Right ventricle myocardium superior (tissue), 1 donor: Measurements from ENCODE around the gene SETBP1. TPM values are rescaled to one million over a fixed set of nuclear protein-coding genes. Genes with fewer than 3 reads are reported as not detected.

ENCODE experiments used
- ATAC-seq: fragments of 200-7000 bp; cut with Tn5 transposase; one replicate; pipeline ENCODE4 v1.9.1; 2020; ENCODE audit warnings: mild to moderate bottlenecking; ENCODE audit not compliant: poor library complexity
- DNase-seq: peaks from one replicate; pipeline ENCODE4 v3.0.0-alpha.2; 2020
- intact Hi-C: fragments of 100-400 bp; cut with DNase I; formaldehyde crosslinking; loops from one replicate; pipeline ENCODE4 v1.11.2; 2022
- total RNA-seq: library from RNA; stranded (reverse); fragmentation: NEBNext Ultra II Directional; extraction: Animal tissue kit (Norgen Biotek cat#: 25700); gene quantifications from one replicate; pipeline ENCODE4 v1.2.1, GENCODE V29; 2021
- donor health status: DM: no; HTN: yes; CAD: no; lungs with severe emphysema.

SETBP1 gene
- total RNA-seq, 1 donor from 2014 or later = 6.3 TPM

DNA sequence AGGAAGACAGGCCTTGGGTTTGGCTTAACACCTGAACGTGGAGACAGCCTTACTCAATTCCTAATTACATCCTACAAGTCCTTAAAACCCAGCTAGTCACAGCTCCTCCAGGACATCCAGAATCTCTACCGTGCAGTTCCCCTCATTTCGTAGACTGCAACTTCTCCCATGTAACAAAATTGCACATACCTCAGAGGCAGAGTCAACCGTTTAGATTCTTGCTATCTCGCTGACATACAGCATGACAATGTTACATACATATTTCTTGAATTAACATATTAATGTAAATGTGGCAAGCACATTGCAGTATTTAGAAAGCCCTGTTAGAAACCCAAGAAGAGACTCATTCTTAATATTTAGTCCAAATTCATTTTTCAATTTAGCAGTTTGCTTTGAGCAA, 358.7 kb downstream of the SETBP1 start:
- DNase-seq (no peak), ATAC-seq (no peak)
- intact Hi-C loops = no loop called here

DNA sequence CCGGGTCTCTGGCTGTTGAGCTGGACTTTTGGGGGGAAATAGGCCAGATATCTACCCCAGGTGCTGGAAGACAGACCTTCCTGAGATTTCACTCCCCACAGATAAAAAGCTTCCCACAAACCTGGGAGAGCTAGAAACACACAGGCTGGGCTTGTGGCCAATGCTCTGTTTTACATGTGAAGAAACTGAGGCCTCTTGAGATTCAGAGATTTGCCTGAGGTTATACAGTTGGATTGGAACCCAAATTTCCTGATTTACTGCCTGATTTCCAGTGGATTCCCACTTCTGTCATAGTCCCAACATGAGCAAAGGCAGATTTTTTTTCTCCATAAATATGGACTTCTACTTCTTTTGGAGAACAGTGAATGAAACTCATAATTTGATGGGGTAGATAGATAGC, 360.2 kb downstream of the SETBP1 start:
- ATAC-seq (no peak), DNase-seq (no peak)
- intact Hi-C loops = no loop called here

DNA sequence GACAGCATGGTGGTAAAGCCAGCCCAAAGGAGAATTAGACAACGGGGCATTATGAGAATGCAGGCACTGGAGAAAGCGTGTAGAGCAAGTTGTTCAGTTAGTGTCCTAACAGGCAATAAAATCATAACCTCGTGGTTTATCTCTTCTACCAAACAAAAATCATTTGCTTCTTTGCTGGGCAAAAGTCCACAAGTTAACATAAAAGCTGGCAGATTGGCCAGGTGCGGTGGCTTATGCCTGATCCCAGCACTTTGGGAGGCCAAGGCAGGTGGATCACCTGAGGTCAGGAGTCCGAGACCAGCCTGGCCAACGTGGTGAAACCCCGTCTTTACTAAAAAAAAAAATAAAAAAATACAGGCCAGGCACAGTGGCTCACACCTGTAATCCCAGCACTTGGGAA, 364.1 kb downstream of the SETBP1 start:
- intact Hi-C loops = no loop called here
- DNase-seq (no peak), ATAC-seq (no peak)

GRCh38 chr18:45046228-45046627, 365.5 kb downstream of the SETBP1 start:
- ATAC-seq (no peak), DNase-seq (no peak)
- intact Hi-C loops = no loop called here

DNA sequence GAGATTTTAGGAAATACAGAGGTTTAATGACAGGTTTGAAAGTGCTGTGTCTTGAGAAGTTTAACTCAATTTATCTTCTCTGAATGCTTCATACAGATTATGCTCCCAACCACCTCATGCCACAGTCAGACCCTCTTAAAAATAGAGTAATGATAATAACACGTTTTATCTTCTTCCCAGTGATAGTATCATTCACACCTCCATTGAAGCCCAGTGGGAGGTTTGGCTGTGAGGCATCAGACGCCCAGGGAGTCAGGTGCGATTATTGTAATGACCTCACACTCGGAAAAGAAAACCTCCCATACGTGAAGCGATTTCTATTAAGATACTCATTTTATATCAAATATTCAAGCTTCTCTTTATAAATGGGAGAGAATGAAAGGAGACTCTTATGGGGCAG, 366.3 kb downstream of the SETBP1 start:
- no peak for ATAC-seq
- intact Hi-C loops = no loop called here

DNA sequence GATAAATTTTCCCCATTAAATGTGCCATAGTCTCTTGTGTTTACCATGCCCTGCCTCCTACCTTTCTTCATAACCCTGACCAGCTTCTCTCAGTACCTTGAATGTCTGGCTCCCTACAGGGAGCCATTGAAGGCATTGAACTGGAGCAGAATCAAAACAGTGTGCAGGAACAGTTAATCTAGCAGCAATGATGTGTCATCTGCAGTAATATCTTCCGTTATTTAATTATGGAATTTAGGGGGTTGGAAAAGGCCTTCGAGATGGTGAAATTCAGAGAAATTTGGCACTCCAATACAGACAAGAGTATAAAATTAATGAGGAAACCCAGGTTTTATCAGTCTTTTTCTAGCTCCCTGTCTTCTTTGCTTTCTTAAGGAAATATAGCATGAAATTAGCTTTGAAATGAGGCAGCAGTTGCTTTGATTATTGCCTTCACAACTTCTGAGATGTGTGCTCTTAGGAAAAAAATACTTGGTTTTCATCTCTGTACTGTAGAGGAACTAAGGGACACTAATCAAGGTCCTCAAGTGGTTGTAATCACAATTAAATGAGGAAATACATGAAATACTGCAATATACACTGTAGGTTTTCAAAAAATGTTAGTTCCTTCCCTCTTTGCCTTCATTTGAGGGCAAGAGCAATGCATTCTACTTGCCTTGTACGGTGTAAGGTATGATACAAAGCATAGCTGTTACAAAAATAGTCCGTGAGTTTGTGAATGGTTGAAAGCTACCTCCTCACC, 369.1 kb downstream of the SETBP1 start:
- intact Hi-C loops = no loop called here
- no peak for ATAC-seq

More for the DNA sequence above, 366.3 kb downstream of the SETBP1 start:
- no peak for DNase-seq

GRCh38 chr18:45050712-45051601, 370.3 kb downstream of the SETBP1 start:
- intact Hi-C loops = no loop called here
- DNase-seq (no peak), ATAC-seq (no peak)

More for the DNA sequence above, 369.1 kb downstream of the SETBP1 start:
- no peak for DNase-seq

GRCh38 chr18:45054636-45055035, 373.9 kb downstream of the SETBP1 start:
- intact Hi-C loops = no loop called here
- no peak for ATAC-seq
- no peak for DNase-seq

GRCh38 chr18:45055811-45056210, 375.1 kb downstream of the SETBP1 start:
- DNase-seq = no peak
- intact Hi-C loops = no loop called here
- no peak for ATAC-seq

DNA sequence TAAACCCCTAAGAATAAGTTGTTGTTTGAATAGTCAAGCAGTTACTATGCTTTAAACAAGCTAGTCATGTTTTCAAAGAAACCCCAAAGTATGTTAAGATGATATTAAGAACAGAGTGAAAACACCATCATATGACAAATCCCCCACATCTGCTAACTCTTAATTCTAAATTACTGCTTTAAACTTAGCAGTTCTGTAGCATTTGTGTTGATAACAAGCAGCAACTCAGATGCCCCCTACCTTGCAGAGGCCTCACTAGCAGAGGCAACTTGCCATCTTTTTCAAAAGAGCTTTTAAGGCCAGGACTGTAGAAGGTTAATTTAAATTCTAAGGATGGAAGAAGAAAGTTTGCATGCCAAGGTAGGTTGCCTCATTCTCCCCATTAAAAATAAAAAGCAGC, 376.2 kb downstream of the SETBP1 start:
- intact Hi-C loops = no loop called here
- no peak for DNase-seq
- no peak for ATAC-seq

GRCh38 chr18:45057955-45058600, 377.4 kb downstream of the SETBP1 start:
- DNase-seq (no peak), ATAC-seq (no peak)
- intact Hi-C loops = no loop called here

- no peak for DNase-seq
- ATAC-seq = no peak
- intact Hi-C loops = no loop called here
Observed at GRCh38 chr18:45059695-45060094, 379.0 kb downstream of the SETBP1 start.

DNA sequence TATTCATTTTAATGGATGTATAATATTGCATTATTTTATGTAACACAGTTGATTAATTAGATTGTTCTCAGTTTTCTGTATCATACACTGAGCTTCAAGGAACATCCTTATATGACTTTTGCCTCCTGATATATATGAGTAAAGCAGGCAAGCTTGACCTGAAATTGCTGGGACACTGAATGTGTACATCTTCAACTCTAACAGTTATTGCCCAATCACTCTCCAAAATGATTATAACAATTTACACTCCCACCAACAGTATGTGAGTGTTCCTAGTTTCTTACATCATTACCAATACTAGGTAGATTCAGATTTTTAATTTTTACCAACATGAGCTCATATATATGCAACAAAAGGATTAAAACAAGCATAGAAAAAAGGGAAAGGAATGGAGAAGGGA, 379.4 kb downstream of the SETBP1 start:
- DNase-seq = no peak
- ATAC-seq = no peak
- intact Hi-C loops = no loop called here

DNA sequence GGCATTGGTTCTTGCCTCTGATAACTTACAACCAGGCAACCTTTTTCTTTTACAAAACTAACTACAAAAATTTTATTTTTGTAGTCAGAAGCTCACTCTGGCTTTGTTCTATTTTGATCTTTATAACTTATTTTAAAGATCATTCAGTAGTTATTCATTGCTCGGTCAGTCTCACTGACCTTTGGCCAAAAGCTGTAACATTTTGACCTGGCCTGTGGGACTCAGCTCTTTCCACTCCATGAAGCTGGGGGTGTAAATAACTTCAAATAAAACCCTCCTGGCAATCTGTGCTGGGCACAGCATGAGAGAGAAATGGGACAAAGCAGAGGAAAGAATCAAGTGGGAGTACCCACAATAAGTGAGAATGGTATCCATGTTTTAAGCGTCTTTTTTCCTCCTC, 380.7 kb downstream of the SETBP1 start:
- intact Hi-C loops = no loop called here
- DNase-seq (no peak), ATAC-seq (no peak)

- intact Hi-C loops = no loop called here
- no peak for ATAC-seq
- no peak for DNase-seq
Observed at GRCh38 chr18:45063246-45064038, 382.8 kb downstream of the SETBP1 start.

GRCh38 chr18:45066210-45066609, 385.5 kb downstream of the SETBP1 start:
- intact Hi-C loops = loop anchor here (5.0 kb wide), 1 partner anchor 634 kb away; no protein-coding TSS in a partner anchor
- DNase-seq (no peak), ATAC-seq (no peak)

DNA sequence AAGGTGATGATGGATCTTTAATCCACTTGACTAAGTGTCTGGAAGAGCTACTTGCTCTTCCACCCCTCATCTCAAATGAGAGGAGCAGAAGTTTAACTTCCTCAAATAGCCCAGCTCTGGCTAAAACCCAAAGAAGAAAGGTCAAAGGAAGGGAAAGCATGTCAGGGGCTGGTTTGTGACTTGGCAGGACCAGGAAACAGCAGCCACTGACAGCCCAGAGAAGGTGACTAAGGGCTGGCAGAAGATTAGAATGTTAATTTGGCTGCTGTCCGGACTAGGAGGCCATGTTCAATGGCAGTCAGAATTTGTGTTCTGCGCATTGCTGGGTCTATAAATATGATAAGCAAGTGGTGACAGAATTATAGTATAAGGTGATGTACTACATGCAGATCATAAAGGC, 386.2 kb downstream of the SETBP1 start:
- peak; percentile 93 for ATAC-seq
- DNase-seq = peak; percentile 50
- intact Hi-C loops = loop anchor here (5.0 kb wide), 1 partner anchor 635 kb away; no protein-coding TSS in a partner anchor

GRCh38 chr18:45068400-45069094, 387.9 kb downstream of the SETBP1 start:
- intact Hi-C loops = loop anchor here (5.0 kb wide), 1 partner anchor 636 kb away; no protein-coding TSS in a partner anchor
- no peak for ATAC-seq
- no peak for DNase-seq
